C4-2B (cell line): ENCODE results near the gene SYNE2.

Source experiments
- ZFX ChIP-seq: fragments of 450-650 bp; IDR thresholded peaks from 2 replicates; pipeline ENCODE4 v1.6.1; 2017
- TF ChIP-seq, protein P1 (sequence below): fragments of 450-650 bp; conservative IDR thresholded peaks from 2 replicates; pipeline ENCODE4 v1.5.1; 2017; ENCODE audit warnings: mild to moderate bottlenecking

DNA sequence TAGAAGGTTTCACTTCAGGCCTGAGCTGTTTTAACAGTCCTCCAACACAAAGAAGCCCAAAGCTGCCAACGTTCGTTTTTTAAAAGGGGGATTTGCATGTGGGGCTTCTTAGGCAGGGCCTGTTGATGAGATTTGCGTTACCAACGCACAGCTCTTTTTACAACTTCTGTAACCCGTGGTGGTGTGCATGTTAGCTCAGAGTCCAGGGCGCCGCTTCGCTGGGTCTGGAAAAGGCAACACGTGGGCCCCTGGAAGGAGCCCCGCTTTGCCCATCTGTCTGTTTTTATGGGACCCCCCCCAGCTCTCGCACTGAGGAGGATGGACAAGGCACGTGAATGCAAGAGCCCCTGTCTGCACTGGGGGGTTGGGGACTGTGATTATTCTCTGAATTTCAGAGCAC, 357.4 kb downstream of the SYNE2 start:
- TF ChIP-seq, protein P1, sequence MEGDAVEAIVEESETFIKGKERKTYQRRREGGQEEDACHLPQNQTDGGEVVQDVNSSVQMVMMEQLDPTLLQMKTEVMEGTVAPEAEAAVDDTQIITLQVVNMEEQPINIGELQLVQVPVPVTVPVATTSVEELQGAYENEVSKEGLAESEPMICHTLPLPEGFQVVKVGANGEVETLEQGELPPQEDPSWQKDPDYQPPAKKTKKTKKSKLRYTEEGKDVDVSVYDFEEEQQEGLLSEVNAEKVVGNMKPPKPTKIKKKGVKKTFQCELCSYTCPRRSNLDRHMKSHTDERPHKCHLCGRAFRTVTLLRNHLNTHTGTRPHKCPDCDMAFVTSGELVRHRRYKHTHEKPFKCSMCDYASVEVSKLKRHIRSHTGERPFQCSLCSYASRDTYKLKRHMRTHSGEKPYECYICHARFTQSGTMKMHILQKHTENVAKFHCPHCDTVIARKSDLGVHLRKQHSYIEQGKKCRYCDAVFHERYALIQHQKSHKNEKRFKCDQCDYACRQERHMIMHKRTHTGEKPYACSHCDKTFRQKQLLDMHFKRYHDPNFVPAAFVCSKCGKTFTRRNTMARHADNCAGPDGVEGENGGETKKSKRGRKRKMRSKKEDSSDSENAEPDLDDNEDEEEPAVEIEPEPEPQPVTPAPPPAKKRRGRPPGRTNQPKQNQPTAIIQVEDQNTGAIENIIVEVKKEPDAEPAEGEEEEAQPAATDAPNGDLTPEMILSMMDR, result no peak
- TF ChIP-seq ZFX, result no peak
